ENCODE measurements around the gene MRFAP1.

Gene MRFAP1

GRCh38 chr4:6602289-6602688 is 38.2 kb upstream of the MRFAP1 start:
- peaks cover 10% of the 10 kb centered on the region for H3K9me3 ChIP-seq (ENCODE audit: control insufficient read depth, low read length)
- no peaks in the 10 kb centered on the region for H3K4me1 ChIP-seq (ENCODE audit: control insufficient read depth, insufficient read depth, low read length)
- H3K36me3 ChIP-seq (ENCODE audit: control insufficient read depth, insufficient read depth, low read length, severe bottlenecking) = peaks cover 38% of the 10 kb centered on the region
- no peak for DNase-seq (ENCODE audit: low read depth)
- no peak overlapping the region for H3K4me3 ChIP-seq (ENCODE audit: low read length)
- H3K27me3 ChIP-seq (replicated peaks; ENCODE audit: control insufficient read depth, insufficient read depth, low read length) = no peaks in the 10 kb centered on the region
- no peak overlapping the region for H3K9ac ChIP-seq (ENCODE audit: low read length)

GRCh38 chr4:6603128-6603527 is 37.4 kb upstream of the MRFAP1 start:
- no peak overlapping the region for H3K4me3 ChIP-seq (ENCODE audit: low read length)
- no peak for DNase-seq (ENCODE audit: low read depth)

GRCh38 chr4:6605114-6605513 is 35.4 kb upstream of the MRFAP1 start:
- no peak for DNase-seq (ENCODE audit: low read depth)
- Histone ChIP-seq H3K9me3 (ENCODE audit: control insufficient read depth, low read length) (peaks cover 10% of the 10 kb centered on the region), H3K9ac (ENCODE audit: low read length) (no peak overlapping the region), H3K36me3 (ENCODE audit: control insufficient read depth, insufficient read depth, low read length, severe bottlenecking) (peaks cover 51% of the 10 kb centered on the region), H3K4me3 (ENCODE audit: low read length) (no peak overlapping the region), H3K27me3 (replicated peaks; ENCODE audit: control insufficient read depth, insufficient read depth, low read length) (no peaks in the 10 kb centered on the region), H3K4me1 (ENCODE audit: control insufficient read depth, insufficient read depth, low read length) (no peaks in the 10 kb centered on the region)

More at GRCh38 chr4:6603128-6603527, 37.4 kb upstream of the MRFAP1 start:
- no peak overlapping the region for H3K9ac ChIP-seq (ENCODE audit: low read length)
- H3K4me1 ChIP-seq (ENCODE audit: control insufficient read depth, insufficient read depth, low read length) = no peaks in the 10 kb centered on the region
- H3K9me3 ChIP-seq (ENCODE audit: control insufficient read depth, low read length) = peaks cover 10% of the 10 kb centered on the region
- peaks cover 40% of the 10 kb centered on the region for H3K36me3 ChIP-seq (ENCODE audit: control insufficient read depth, insufficient read depth, low read length, severe bottlenecking)
- no peaks in the 10 kb centered on the region for H3K27me3 ChIP-seq (replicated peaks; ENCODE audit: control insufficient read depth, insufficient read depth, low read length)

GRCh38 chr4:6605605-6606004 is 34.9 kb upstream of the MRFAP1 start:
- no peaks in the 10 kb centered on the region for H3K4me1 ChIP-seq (ENCODE audit: control insufficient read depth, insufficient read depth, low read length)
- no peak overlapping the region for H3K9ac ChIP-seq (ENCODE audit: low read length)
- H3K27me3 ChIP-seq (replicated peaks; ENCODE audit: control insufficient read depth, insufficient read depth, low read length) = no peaks in the 10 kb centered on the region
- no peak overlapping the region for H3K4me3 ChIP-seq (ENCODE audit: low read length)
- peaks cover 10% of the 10 kb centered on the region for H3K9me3 ChIP-seq (ENCODE audit: control insufficient read depth, low read length)
- DNase-seq (ENCODE audit: low read depth) = no peak
- peaks cover 48% of the 10 kb centered on the region for H3K36me3 ChIP-seq (ENCODE audit: control insufficient read depth, insufficient read depth, low read length, severe bottlenecking)

GRCh38 chr4:6606465-6607235 is 33.8 kb upstream of the MRFAP1 start:
- Histone ChIP-seq H3K9me3 (ENCODE audit: control insufficient read depth, low read length) (peaks cover 10% of the 10 kb centered on the region), H3K4me1 (ENCODE audit: control insufficient read depth, insufficient read depth, low read length) (no peaks in the 10 kb centered on the region), H3K27me3 (replicated peaks; ENCODE audit: control insufficient read depth, insufficient read depth, low read length) (no peaks in the 10 kb centered on the region), H3K4me3 (ENCODE audit: low read length) (no peak overlapping the region), H3K36me3 (ENCODE audit: control insufficient read depth, insufficient read depth, low read length, severe bottlenecking) (peaks cover 50% of the 10 kb centered on the region), H3K9ac (ENCODE audit: low read length) (no peak overlapping the region)
- no peak for DNase-seq (ENCODE audit: low read depth)

GRCh38 chr4:6607368-6608055 is 33.0 kb upstream of the MRFAP1 start:
- Histone ChIP-seq H3K9ac (ENCODE audit: low read length) (no peak overlapping the region), H3K4me1 (ENCODE audit: control insufficient read depth, insufficient read depth, low read length) (no peaks in the 10 kb centered on the region), H3K9me3 (ENCODE audit: control insufficient read depth, low read length) (peaks cover 10% of the 10 kb centered on the region), H3K4me3 (ENCODE audit: low read length) (no peak overlapping the region), H3K27me3 (replicated peaks; ENCODE audit: control insufficient read depth, insufficient read depth, low read length) (no peaks in the 10 kb centered on the region), H3K36me3 (ENCODE audit: control insufficient read depth, insufficient read depth, low read length, severe bottlenecking) (peaks cover 43% of the 10 kb centered on the region)
- DNase-seq (ENCODE audit: low read depth) = no peak

- Histone ChIP-seq H3K4me1 (ENCODE audit: control insufficient read depth, insufficient read depth, low read length) (no peaks in the 10 kb centered on the region), H3K4me3 (ENCODE audit: low read length) (no peak overlapping the region), H3K9ac (ENCODE audit: low read length) (no peak overlapping the region), H3K36me3 (ENCODE audit: control insufficient read depth, insufficient read depth, low read length, severe bottlenecking) (peaks cover 40% of the 10 kb centered on the region), H3K27me3 (replicated peaks; ENCODE audit: control insufficient read depth, insufficient read depth, low read length) (no peaks in the 10 kb centered on the region), H3K9me3 (ENCODE audit: control insufficient read depth, low read length) (peaks cover 10% of the 10 kb centered on the region)
- DNase-seq (ENCODE audit: low read depth) = no peak
These were observed 31.6 kb upstream of the MRFAP1 start for GRCh38 chr4:6608758-6609414.

GRCh38 chr4:6609415-6610079 is 30.9 kb upstream of the MRFAP1 start:
- no peak for DNase-seq (ENCODE audit: low read depth)

GRCh38 chr4:6610856-6611430 is 29.5 kb upstream of the MRFAP1 start:
- H3K9ac ChIP-seq (ENCODE audit: low read length) = no peak overlapping the region
- no peaks in the 10 kb centered on the region for H3K27me3 ChIP-seq (replicated peaks; ENCODE audit: control insufficient read depth, insufficient read depth, low read length)
- H3K4me3 ChIP-seq (ENCODE audit: low read length) = no peak overlapping the region
- no peaks in the 10 kb centered on the region for H3K4me1 ChIP-seq (ENCODE audit: control insufficient read depth, insufficient read depth, low read length)
- H3K36me3 ChIP-seq (ENCODE audit: control insufficient read depth, insufficient read depth, low read length, severe bottlenecking) = peaks cover 35% of the 10 kb centered on the region
- H3K9me3 ChIP-seq (ENCODE audit: control insufficient read depth, low read length) = no peaks in the 10 kb centered on the region
- DNase-seq (ENCODE audit: low read depth) = no peak

More at GRCh38 chr4:6609415-6610079, 30.9 kb upstream of the MRFAP1 start:
- Histone ChIP-seq H3K4me1 (ENCODE audit: control insufficient read depth, insufficient read depth, low read length) (no peaks in the 10 kb centered on the region), H3K4me3 (ENCODE audit: low read length) (no peak overlapping the region), H3K36me3 (ENCODE audit: control insufficient read depth, insufficient read depth, low read length, severe bottlenecking) (peaks cover 40% of the 10 kb centered on the region), H3K9me3 (ENCODE audit: control insufficient read depth, low read length) (peaks cover 10% of the 10 kb centered on the region), H3K9ac (ENCODE audit: low read length) (no peak overlapping the region), H3K27me3 (replicated peaks; ENCODE audit: control insufficient read depth, insufficient read depth, low read length) (no peaks in the 10 kb centered on the region)

- Histone ChIP-seq H3K27me3 (replicated peaks; ENCODE audit: control insufficient read depth, insufficient read depth, low read length) (no peaks in the 10 kb centered on the region), H3K4me3 (ENCODE audit: low read length) (no peak overlapping the region), H3K9ac (ENCODE audit: low read length) (no peak overlapping the region), H3K36me3 (ENCODE audit: control insufficient read depth, insufficient read depth, low read length, severe bottlenecking) (peaks cover 38% of the 10 kb centered on the region), H3K9me3 (ENCODE audit: control insufficient read depth, low read length) (no peaks in the 10 kb centered on the region), H3K4me1 (ENCODE audit: control insufficient read depth, insufficient read depth, low read length) (no peaks in the 10 kb centered on the region)
- DNase-seq (ENCODE audit: low read depth) = no peak
These were observed 27.4 kb upstream of the MRFAP1 start for GRCh38 chr4:6612961-6613675.

Measured in adipocyte (in vitro differentiated cells).